Type B pancreatic cell (in vitro differentiated cells): ENCODE data around the gene PNPO. TPM values are rescaled to one million over a fixed set of nuclear protein-coding genes. Genes with fewer than 3 reads are reported as not detected.

Experiments used
- DNase-seq: peaks from one replicate; pipeline ENCODE4 v3.0.0; 2021; ENCODE audit warnings: mixed read lengths; ENCODE audit not compliant: unreplicated experiment; ENCODE audit errors: extremely low spot score
- H3K27ac Mint-ChIP-seq: 2 replicates; pipeline ENCODE4 v1.8.0; 2021; ENCODE audit warnings: mild to moderate bottlenecking, mixed read lengths
- H3K27me3 Mint-ChIP-seq: 2 replicates; pipeline ENCODE4 v1.8.0; 2021; ENCODE audit warnings: mixed read lengths
- H3K36me3 Mint-ChIP-seq: 2 replicates; pipeline ENCODE4 v1.8.0; 2021; ENCODE audit warnings: mixed read lengths
- H3K4me1 Mint-ChIP-seq: one replicate; pipeline ENCODE4 v1.8.0; 2021; ENCODE audit warnings: mixed read lengths; ENCODE audit not compliant: unreplicated experiment
- H3K4me3 Mint-ChIP-seq: 2 replicates; pipeline ENCODE4 v1.8.0; 2021; ENCODE audit warnings: mild to moderate bottlenecking, mixed read lengths
- H3K9me3 Mint-ChIP-seq: 2 replicates; pipeline ENCODE4 v1.8.0; 2021; ENCODE audit warnings: mixed read lengths
- CTCF ChIP-seq: fragments of 200-600 bp; sonication (generic); conservative IDR thresholded peaks from 2 replicates; pipeline ENCODE4 v1.5.0; 2021; ENCODE audit warnings: antibody characterized with exemption, mild to moderate bottlenecking
- total RNA-seq: library from RNA; stranded (reverse); gene quantifications from 2 replicates; pipeline ENCODE4 v1.2.1, GENCODE V29; 2021; ENCODE audit warnings: low replicate concordance

PNPO gene
- total RNA-seq, 1 donor from 2014 or later: 12.8 TPM

GRCh38 chr17:47952171-47953021 is 11.0 kb downstream of the PNPO start:
- Mint-ChIP-seq H3K9me3 (no peaks in the 10 kb centered on the region), H3K27me3 (no peaks in the 10 kb centered on the region), H3K36me3 (no peaks in the 10 kb centered on the region), H3K4me1 (peaks cover 11% of the 10 kb centered on the region), H3K27ac (peak overlapping the region; percentile 64), H3K4me3 (peak overlapping the region; percentile 22)
- TF ChIP-seq CTCF: no peak
- no peak for DNase-seq

GRCh38 chr17:47953909-47954308 is 12.5 kb downstream of the PNPO start:
- peak overlapping the region; percentile 79 for H3K4me3 Mint-ChIP-seq
- H3K4me1 Mint-ChIP-seq: peaks cover 18% of the 10 kb centered on the region
- DNase-seq: no peak
- peaks cover 1% of the 10 kb centered on the region for H3K27me3 Mint-ChIP-seq
- TF ChIP-seq CTCF: no peak
- H3K27ac Mint-ChIP-seq: peak overlapping the region; percentile 53
- no peaks in the 10 kb centered on the region for H3K36me3 Mint-ChIP-seq
- no peaks in the 10 kb centered on the region for H3K9me3 Mint-ChIP-seq

GRCh38 chr17:47955497-47956461 is 14.4 kb downstream of the PNPO start:
- Mint-ChIP-seq H3K9me3 (no peaks in the 10 kb centered on the region), H3K27ac (peak overlapping the region; percentile 71), H3K4me1 (peaks cover 24% of the 10 kb centered on the region), H3K36me3 (no peaks in the 10 kb centered on the region), H3K4me3 (peak overlapping the region; percentile 91), H3K27me3 (peaks cover 11% of the 10 kb centered on the region)
- TF ChIP-seq CTCF: no peak
- no peak for DNase-seq

GRCh38 chr17:47956791-47957590 is 15.6 kb downstream of the PNPO start:
- no peak for DNase-seq
- peak overlapping the region; percentile 91 for H3K4me3 Mint-ChIP-seq
- no peak for TF ChIP-seq CTCF
- peaks cover 5% of the 10 kb centered on the region for H3K9me3 Mint-ChIP-seq
- peaks cover 24% of the 10 kb centered on the region for H3K4me1 Mint-ChIP-seq
- peaks cover 11% of the 10 kb centered on the region for H3K27me3 Mint-ChIP-seq
- H3K27ac Mint-ChIP-seq: peak overlapping the region; percentile 85
- no peaks in the 10 kb centered on the region for H3K36me3 Mint-ChIP-seq
